ENCODE data around the gene PTPN20.
"Not testable (repeated sequence)": the region's sequence is repeated elsewhere in the genome, so short reads cannot be mapped to it uniquely, and the experiment has no call there.

Gene PTPN20

GRCh38 chr10:46932383-46932782 is 21.2 kb downstream of the PTPN20 start:
- DNase-seq (ENCODE audit: low read depth, low spot score); H3K4me3 ChIP-seq (ENCODE audit: low read depth, low read length); in situ Hi-C loops (cut with HindIII; ENCODE audit: low sequenced_read_pairs): not testable (repeated sequence)

GRCh38 chr10:46941091-46941490 is 29.9 kb downstream of the PTPN20 start:
- H3K4me3 ChIP-seq (ENCODE audit: low read depth, low read length); DNase-seq (ENCODE audit: low read depth, low spot score); in situ Hi-C loops (cut with HindIII; ENCODE audit: low sequenced_read_pairs): not testable (repeated sequence)

- DNase-seq (ENCODE audit: low read depth, low spot score); H3K4me3 ChIP-seq (ENCODE audit: low read depth, low read length); in situ Hi-C loops (cut with HindIII; ENCODE audit: low sequenced_read_pairs): not testable (repeated sequence)
Measured at GRCh38 chr10:46948687-46949518, 37.7 kb downstream of the PTPN20 start.

GRCh38 chr10:46952540-46952939 is 41.3 kb downstream of the PTPN20 start:
- DNase-seq (ENCODE audit: low read depth, low spot score); in situ Hi-C loops (cut with HindIII; ENCODE audit: low sequenced_read_pairs); H3K4me3 ChIP-seq (ENCODE audit: low read depth, low read length): not testable (repeated sequence)

- DNase-seq (ENCODE audit: low read depth, low spot score); in situ Hi-C loops (cut with HindIII; ENCODE audit: low sequenced_read_pairs); H3K4me3 ChIP-seq (ENCODE audit: low read depth, low read length): not testable (repeated sequence)
Measured at GRCh38 chr10:46960742-46961141, 49.5 kb downstream of the PTPN20 start.

GRCh38 chr10:46963356-46963755 is 52.1 kb downstream of the PTPN20 start:
- H3K4me3 ChIP-seq (ENCODE audit: low read depth, low read length); DNase-seq (ENCODE audit: low read depth, low spot score); in situ Hi-C loops (cut with HindIII; ENCODE audit: low sequenced_read_pairs): not testable (repeated sequence)

- DNase-seq (ENCODE audit: low read depth, low spot score); in situ Hi-C loops (cut with HindIII; ENCODE audit: low sequenced_read_pairs); H3K4me3 ChIP-seq (ENCODE audit: low read depth, low read length): not testable (repeated sequence)
Measured at GRCh38 chr10:46967013-46967412, 55.8 kb downstream of the PTPN20 start.

GRCh38 chr10:46980223-46980622 is 69.0 kb downstream of the PTPN20 start:
- DNase-seq (ENCODE audit: low read depth, low spot score); in situ Hi-C loops (cut with HindIII; ENCODE audit: low sequenced_read_pairs); H3K4me3 ChIP-seq (ENCODE audit: low read depth, low read length): not testable (repeated sequence)

- in situ Hi-C loops (cut with HindIII; ENCODE audit: low sequenced_read_pairs); H3K4me3 ChIP-seq (ENCODE audit: low read depth, low read length); DNase-seq (ENCODE audit: low read depth, low spot score): not testable (repeated sequence)
Measured at GRCh38 chr10:46987233-46987924, 76.2 kb downstream of the PTPN20 start.

GRCh38 chr10:46992803-46993561 is 81.8 kb downstream of the PTPN20 start:
- peak; percentile 58 for TF ChIP-seq CTCF (IDR thresholded peaks at IDR 0.05; ENCODE audit: low read depth, low read length)
- no peak overlapping the region for H3K4me3 ChIP-seq (ENCODE audit: low read depth, low read length)
- in situ Hi-C loops (cut with HindIII; ENCODE audit: low sequenced_read_pairs), result no loop called here
- DNase-seq (ENCODE audit: low read depth, low spot score), result peak; percentile 47

- H3K4me3 ChIP-seq (ENCODE audit: low read depth, low read length), result no peak overlapping the region
- no peak for DNase-seq (ENCODE audit: low read depth, low spot score)
- in situ Hi-C loops (cut with HindIII; ENCODE audit: low sequenced_read_pairs), result no loop called here
- no peak for TF ChIP-seq CTCF (IDR thresholded peaks at IDR 0.05; ENCODE audit: low read depth, low read length)
Measured at GRCh38 chr10:46995234-46995633, 84.0 kb downstream of the PTPN20 start.

Data from astrocyte of the spinal cord (primary cell).